Measurements from ENCODE around the gene SSNA1.
A peak's percentile ranks its signal among the peaks of the same experiment; 100 is the strongest.

Gene SSNA1

GRCh38 chr9:137201205-137201868 lies 12.9 kb downstream of the SSNA1 start:
- DNase-seq (ENCODE audit: low read depth), result no peak

- no peak for DNase-seq (ENCODE audit: low read depth)
These were observed 14.5 kb downstream of the SSNA1 start for GRCh38 chr9:137202966-137203365.

- no peak for DNase-seq (ENCODE audit: low read depth)
These were observed 16.3 kb downstream of the SSNA1 start for GRCh38 chr9:137204731-137205125.

GRCh38 chr9:137205126-137206069 lies 16.9 kb downstream of the SSNA1 start, which contains the start of the genes NDOR1 and TMEM203:
TSS of gene NDOR1 (plus strand) at chr9:137205700. CDS start at chr9:137205778, 78 bp downstream.
TSS of gene TMEM203 (minus strand) at chr9:137205648. CDS start at chr9:137205414, 234 bp downstream.
- DNase-seq (ENCODE audit: low read depth), result peak; percentile 86

- DNase-seq (ENCODE audit: low read depth), result no peak
These were observed 18.1 kb downstream of the SSNA1 start for GRCh38 chr9:137206602-137207001.

- no peak for DNase-seq (ENCODE audit: low read depth)
These were observed 23.1 kb downstream of the SSNA1 start for GRCh38 chr9:137211532-137211931.

- no peak for DNase-seq (ENCODE audit: low read depth)
These were observed 24.0 kb downstream of the SSNA1 start for GRCh38 chr9:137212520-137212919.

GRCh38 chr9:137213160-137214060 lies 24.9 kb downstream of the SSNA1 start:
- DNase-seq (ENCODE audit: low read depth), result no peak

GRCh38 chr9:137214620-137215019 lies 26.1 kb downstream of the SSNA1 start:
- no peak for DNase-seq (ENCODE audit: low read depth)

- DNase-seq (ENCODE audit: low read depth), result no peak
These were observed 26.9 kb downstream of the SSNA1 start for GRCh38 chr9:137215196-137215986.

- no peak for DNase-seq (ENCODE audit: low read depth)
These were observed 27.9 kb downstream of the SSNA1 start for GRCh38 chr9:137216188-137216965.

GRCh38 chr9:137217276-137218211 lies 29.1 kb downstream of the SSNA1 start:
- DNase-seq (ENCODE audit: low read depth), result no peak

GRCh38 chr9:137218212-137218753 lies 29.8 kb downstream of the SSNA1 start:
- DNase-seq (ENCODE audit: low read depth), result no peak

- no peak for DNase-seq (ENCODE audit: low read depth)
These were observed 30.3 kb downstream of the SSNA1 start for GRCh38 chr9:137218754-137219271.

GRCh38 chr9:137219757-137220316 lies 31.4 kb downstream of the SSNA1 start:
- DNase-seq (ENCODE audit: low read depth), result no peak

GRCh38 chr9:137220317-137221094 lies 32.0 kb downstream of the SSNA1 start:
- DNase-seq (ENCODE audit: low read depth), result no peak

- no peak for DNase-seq (ENCODE audit: low read depth)
These were observed 32.6 kb downstream of the SSNA1 start for GRCh38 chr9:137221095-137221505.
